Measurements from ENCODE around the gene RAB40C.

Gene RAB40C

DNA sequence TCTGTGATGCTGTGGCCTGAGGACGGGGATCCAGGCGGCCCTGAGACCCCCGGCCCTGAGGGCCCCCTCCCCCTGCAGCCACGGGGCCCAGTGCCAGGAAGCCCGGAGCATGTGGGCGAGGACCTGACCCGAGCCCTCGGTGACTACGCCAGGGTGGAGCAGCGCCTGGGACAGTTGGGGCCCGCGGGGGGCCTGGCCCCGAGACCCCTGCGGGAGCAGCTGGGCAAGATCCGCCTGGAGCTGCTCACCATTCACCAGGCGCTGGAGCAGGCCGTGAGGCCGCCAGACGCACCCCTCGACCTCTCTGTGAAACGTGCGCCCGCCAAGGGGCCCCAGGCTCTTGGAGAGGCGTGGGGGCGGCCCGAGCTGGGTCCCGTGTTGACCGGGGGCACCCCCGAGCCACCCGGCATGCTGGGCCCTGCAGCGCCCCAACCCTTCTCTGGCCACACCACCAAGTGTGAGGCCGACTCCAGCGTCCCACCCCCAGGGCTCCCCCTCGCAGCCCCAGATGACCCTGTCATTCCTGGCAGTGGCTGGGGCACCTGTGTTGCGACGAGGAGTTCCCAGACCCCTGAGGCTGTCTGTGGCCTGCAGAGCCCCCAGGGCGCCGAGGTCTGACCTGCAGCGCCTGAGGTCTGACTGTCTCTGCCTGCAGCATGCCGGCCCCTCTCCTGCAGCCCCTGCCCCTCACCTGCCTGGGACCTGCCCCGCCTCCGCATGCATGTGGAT, 25.0 kb upstream of the RAB40C start:
- H3K27me3 Mint-ChIP-seq: peaks cover 2% of the 10 kb centered on the region
- H3K9me3 Mint-ChIP-seq (ENCODE audit: low read depth): no peaks in the 10 kb centered on the region
- H3K4me3 Mint-ChIP-seq: no peak overlapping the region
- H3K27ac Mint-ChIP-seq: no peak overlapping the region
- peaks cover 17% of the 10 kb centered on the region for H3K4me1 Mint-ChIP-seq (ENCODE audit: low read depth)
- no peaks in the 10 kb centered on the region for H3K36me3 Mint-ChIP-seq

DNA sequence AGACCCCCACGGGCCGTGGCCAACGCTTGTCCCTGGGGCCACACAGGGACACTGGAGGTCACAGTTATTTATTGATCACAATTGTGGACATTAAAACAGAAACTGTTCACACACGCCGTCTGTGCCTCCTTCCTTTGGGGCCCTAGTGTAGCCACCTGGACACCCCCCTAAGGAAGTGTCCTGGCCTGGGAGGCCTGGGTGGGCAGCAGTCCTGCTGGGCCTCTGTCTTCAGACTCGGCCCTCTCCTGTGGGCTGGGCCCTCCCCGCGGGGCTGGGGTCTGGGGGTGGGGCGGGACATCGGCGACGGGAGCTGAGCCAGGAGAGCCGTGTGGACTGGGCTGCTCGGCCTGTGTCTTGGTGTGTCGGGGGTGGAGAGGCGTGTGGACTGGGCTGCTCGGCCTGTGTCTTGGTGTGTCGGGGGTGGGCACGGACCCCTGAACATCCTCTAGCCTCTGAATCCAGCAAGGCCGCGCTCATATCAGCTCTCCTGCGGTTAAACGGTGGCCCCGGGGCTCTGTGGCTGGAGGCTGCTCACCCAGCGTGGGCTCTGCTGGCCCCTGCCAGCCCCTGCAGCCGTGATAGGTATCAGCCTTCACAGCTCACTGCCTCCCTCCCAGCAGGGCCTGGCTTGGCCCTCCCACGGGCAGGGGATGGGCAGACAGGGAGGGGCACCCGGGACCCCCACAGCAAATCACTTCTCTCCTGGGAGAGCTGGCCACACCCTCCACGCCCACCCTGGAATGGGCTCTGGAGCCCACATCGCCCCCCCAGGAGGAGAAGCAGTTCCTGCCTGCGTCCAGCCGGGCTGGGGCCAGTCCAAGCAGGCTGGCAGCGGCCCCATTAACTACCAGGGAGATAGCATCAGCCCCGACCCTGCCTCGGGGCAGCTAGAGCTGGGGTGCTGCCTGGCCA, 24.2 kb upstream of the RAB40C start:
- Mint-ChIP-seq H3K27ac (no peak overlapping the region), H3K4me3 (no peak overlapping the region), H3K4me1 (ENCODE audit: low read depth) (peaks cover 18% of the 10 kb centered on the region), H3K9me3 (ENCODE audit: low read depth) (no peaks in the 10 kb centered on the region), H3K36me3 (no peaks in the 10 kb centered on the region), H3K27me3 (peaks cover 2% of the 10 kb centered on the region)

DNA sequence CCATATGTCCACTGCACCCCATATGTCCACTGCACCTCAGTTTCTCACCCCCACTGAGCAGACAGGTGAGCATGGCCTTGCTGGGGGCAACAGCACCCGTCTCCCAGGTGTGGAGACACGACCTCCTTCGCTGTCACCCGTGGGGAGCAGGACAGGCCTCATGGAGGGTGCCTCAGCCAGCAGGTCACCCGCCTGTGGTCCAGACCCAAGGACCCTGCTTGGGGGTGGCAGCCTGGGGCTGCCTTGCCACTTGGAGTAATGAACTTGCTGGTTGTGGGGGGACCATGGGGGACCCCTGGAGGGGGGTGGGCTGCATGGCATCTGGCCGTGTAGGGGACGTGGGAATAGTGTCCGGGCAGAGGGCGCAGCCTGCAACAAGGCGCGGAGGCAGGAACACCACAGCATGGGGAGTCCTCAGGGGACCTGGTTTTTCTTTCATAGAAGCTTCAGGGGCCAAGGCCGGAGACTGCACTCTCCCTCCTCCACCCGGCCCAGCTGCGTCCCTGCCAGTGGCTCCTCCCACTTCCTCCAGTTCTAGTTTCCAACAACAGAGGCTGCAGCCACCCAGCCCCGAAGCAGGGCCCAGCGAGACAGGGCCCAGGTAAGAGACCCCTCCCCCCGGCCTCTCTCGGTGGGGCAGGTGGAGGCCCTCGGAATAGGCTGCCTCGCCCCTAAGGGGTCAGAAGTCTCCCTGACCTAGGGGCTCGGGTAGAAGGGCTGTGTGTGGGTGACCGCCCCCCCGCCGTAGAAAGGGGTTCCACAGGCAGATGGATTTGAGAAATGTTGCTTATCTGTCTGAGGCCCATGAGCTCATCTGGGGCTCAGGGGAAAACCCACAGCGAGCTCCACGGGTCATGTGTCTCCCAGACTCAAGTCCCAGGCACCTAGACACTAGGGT, 23.1 kb upstream of the RAB40C start, which contains the start of gene NHLRC4:
Gene NHLRC4, plus strand, starts transcription at position 531 of the 898 bp plus-strand sequence. CDS start 1,043 bp downstream, outside the sequence.
- Mint-ChIP-seq H3K9me3 (ENCODE audit: low read depth) (no peaks in the 10 kb centered on the region), H3K27ac (peak within 1 kb of the TSS; percentile 72), H3K27me3 (peaks cover 2% of the 10 kb centered on the region), H3K4me1 (ENCODE audit: low read depth) (peaks cover 28% of the 10 kb centered on the region), H3K36me3 (no peaks in the 10 kb centered on the region), H3K4me3 (peak within 1 kb of the TSS; percentile 77)

DNA sequence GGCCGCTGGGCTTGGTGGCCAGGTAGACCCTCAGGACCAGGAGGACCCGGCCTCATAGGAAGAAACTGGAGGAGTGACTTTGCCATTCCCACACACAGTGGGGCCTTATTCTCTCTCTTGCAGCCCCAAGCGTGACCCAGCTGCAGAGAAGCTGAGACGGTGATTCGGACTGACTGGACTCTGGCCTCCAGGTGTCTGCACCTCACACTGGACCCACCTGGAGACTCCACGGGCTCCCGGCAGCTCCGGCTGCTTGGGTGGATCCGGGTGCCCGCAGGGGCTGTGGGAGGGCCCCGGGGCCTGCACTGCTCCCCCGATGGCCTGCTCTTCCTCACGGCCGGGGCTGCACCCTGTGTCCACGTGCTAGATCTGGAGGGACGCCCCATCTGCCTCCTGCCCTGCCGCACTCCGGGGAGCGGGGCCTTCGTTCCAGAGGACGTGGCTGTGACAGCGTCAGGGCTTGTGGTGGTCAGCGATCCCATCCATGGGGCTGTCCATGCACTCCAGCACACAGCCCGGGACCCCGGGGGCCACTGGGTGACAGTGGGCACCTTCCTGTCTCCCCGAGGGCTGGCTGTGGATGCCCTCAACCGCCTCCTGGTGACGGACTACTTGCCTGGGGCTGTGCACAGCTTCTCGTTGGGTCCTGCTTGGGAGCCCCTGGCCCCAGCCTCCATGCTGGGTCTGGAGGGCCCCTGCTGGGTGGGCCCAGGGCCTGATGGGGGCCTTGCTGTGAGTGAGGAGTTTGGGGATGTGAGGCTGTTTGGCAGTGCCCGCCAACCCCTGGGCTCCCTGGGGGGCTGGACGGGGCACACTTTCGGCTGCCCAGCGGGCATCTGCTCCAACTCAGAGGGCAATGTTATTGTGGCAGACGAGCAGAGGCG, 22.3 kb upstream of the RAB40C start:
- Mint-ChIP-seq H3K4me1 (ENCODE audit: low read depth) (peaks cover 31% of the 10 kb centered on the region), H3K27me3 (no peaks in the 10 kb centered on the region), H3K36me3 (no peaks in the 10 kb centered on the region), H3K9me3 (ENCODE audit: low read depth) (no peaks in the 10 kb centered on the region), H3K27ac (peak overlapping the region; percentile 72), H3K4me3 (peak overlapping the region; percentile 77)

DNA sequence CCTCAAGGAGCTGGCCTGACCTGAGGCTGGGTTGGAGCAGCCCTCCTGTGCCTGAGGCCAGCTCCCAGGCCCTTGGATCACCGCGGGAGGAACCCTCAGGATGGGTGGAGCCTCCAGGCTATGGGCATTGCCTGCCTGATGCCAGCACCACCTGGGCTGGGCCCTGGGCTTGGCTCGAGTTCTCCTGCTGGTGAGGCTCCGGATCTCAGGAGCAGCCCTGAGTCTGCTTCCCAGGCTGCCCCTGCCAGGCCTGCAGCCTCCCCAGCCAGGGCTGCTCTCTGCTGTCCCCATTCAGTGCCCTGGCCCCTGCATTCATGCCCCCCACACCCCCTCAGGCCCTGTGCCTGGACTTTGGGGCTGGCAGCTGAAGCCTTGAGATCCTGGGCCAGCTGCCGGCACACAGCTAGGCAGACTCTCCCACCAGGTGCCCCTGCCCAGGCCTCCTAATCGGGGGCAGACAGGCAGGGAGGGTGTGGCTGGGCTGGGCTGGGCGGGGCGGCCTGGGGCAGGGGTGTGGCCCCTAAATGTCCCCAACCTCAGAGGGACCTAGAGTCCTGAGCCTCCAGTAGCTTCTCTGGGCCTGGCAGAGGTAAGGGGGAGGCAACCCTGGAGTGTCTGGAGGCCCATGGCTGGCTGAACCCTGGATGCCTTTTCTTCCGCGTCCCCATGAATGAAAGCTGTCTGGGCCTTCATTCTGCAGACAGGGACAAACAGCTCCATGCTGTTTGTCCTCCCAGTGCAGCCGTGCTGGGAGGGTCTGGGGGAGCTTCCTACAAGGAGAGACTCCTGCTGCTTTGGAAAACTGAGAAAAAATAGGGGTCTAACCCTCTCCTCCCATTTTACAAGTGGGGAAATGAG, 21.2 kb upstream of the RAB40C start:
- H3K27me3 Mint-ChIP-seq: no peaks in the 10 kb centered on the region
- peak overlapping the region; percentile 88 for H3K4me3 Mint-ChIP-seq
- H3K9me3 Mint-ChIP-seq (ENCODE audit: low read depth): no peaks in the 10 kb centered on the region
- H3K27ac Mint-ChIP-seq: peak overlapping the region; percentile 89
- peaks cover 31% of the 10 kb centered on the region for H3K4me1 Mint-ChIP-seq (ENCODE audit: low read depth)
- H3K36me3 Mint-ChIP-seq: no peaks in the 10 kb centered on the region

DNA sequence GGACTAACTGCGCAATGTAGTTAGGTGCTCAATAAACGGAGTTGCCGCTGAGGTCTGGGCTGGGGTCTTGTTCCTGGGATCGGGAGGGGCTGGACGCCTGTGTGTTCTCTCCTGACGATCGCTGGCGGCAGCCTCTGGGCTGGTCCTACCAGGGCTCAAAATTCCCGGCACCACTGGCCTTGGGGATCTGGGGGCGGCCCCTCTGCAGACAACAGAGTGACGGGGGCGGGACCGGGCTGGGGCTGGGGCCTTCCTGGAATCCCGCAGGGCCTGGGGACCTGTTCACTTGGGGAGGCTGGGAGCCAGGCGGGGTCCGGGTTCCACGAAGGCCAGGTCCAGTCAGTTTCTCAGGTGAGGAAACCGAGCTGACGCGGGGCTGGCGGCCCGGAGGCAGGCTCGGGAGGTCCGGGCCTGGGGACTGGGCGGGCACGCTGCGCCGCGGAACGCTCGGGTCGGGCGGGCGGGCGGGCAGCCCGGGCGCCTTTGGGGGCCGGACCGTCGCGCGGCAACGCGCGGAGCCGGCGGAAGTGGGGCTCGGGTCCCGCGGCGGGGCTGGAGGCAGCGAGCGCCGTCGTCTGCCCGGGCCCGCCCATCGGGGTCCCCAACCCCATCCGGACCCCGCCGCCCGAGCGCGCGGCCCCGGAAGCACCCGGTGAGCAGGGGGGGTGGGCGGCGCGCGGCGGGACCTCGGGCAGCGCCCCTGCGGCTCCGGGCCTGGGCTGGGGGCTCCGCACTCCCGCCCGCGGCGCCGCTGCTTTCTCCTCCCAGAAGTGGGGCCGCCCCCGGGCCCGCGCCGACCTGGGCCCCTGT, 20.2 kb upstream of the RAB40C start, which contains the start of gene PIGQ:
Gene PIGQ, plus strand, starts transcription at position 524 of the 810 bp plus-strand sequence. CDS start 4,107 bp downstream, outside the sequence.
- Mint-ChIP-seq H3K27ac (peak within 1 kb of the TSS; percentile 89), H3K36me3 (no peaks in the 10 kb centered on the region), H3K4me3 (peak within 1 kb of the TSS; percentile 88), H3K27me3 (no peaks in the 10 kb centered on the region), H3K9me3 (ENCODE audit: low read depth) (no peaks in the 10 kb centered on the region), H3K4me1 (ENCODE audit: low read depth) (peaks cover 31% of the 10 kb centered on the region)

DNA sequence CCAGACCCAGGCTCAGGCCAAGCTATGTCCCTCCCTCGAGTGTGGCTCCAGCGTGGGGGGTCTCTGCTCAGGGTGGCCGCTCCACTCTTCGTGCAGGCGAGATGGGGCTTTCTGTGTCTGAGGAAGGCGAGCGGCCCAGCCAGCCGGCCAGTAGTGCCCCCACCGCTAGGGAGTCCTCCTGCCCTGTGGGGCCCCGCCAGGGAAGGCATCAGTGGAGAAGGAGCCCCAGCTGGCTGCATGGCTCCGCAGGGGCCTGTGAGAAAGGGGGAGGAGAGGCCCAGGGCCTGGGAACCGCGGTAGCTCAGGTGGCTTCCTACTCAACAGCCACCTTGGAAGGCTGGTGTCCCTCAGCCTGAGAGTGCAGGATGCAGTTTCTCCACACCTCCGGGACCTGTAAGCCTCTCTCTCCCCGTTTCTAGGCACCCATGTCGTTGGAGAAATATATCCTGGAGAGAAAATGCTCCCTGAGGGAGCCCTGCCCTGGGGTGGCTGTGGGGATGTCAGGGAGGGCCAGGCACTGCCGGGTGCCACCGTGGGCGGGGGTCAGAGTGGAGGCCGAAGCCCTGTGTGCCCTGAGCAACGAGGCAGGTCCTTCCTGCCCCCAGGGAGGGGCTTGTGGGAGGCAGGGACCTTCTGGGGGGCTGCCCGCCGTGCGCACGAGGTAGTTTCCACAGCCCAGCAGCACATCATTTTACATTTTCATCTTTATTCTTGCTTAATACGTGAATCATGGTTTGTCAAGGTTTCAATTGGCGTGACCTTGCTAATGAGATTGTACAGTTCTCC, 16.8 kb upstream of the RAB40C start:
- no peaks in the 10 kb centered on the region for H3K27me3 Mint-ChIP-seq
- no peak overlapping the region for H3K27ac Mint-ChIP-seq
- no peaks in the 10 kb centered on the region for H3K36me3 Mint-ChIP-seq
- H3K9me3 Mint-ChIP-seq (ENCODE audit: low read depth): no peaks in the 10 kb centered on the region
- no peak overlapping the region for H3K4me3 Mint-ChIP-seq
- H3K4me1 Mint-ChIP-seq (ENCODE audit: low read depth): peaks cover 21% of the 10 kb centered on the region

DNA sequence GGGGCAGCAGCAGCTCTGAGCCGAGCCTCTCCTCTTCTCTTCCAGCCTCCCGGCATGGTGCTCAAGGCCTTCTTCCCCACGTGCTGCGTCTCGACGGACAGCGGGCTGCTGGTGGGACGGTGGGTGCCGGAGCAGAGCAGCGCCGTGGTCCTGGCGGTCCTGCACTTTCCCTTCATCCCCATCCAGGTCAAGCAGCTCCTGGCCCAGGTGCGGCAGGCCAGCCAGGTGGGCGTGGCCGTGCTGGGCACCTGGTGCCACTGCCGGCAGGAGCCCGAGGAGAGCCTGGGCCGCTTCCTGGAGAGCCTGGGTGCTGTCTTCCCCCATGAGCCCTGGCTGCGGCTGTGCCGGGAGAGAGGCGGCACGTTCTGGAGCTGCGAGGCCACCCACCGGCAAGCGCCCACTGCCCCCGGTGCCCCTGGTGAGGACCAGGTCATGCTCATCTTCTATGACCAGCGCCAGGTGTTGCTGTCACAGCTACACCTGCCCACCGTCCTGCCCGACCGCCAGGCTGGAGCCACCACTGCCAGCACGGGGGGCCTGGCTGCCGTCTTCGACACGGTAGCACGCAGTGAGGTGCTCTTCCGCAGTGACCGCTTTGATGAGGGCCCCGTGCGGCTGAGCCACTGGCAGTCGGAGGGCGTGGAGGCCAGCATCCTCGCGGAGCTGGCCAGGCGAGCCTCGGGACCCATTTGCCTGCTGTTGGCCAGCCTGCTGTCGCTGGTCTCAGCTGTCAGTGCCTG, 15.7 kb upstream of the RAB40C start:
- no peaks in the 10 kb centered on the region for H3K9me3 Mint-ChIP-seq (ENCODE audit: low read depth)
- no peaks in the 10 kb centered on the region for H3K36me3 Mint-ChIP-seq
- H3K4me3 Mint-ChIP-seq: no peak overlapping the region
- no peak overlapping the region for H3K27ac Mint-ChIP-seq
- peaks cover 17% of the 10 kb centered on the region for H3K4me1 Mint-ChIP-seq (ENCODE audit: low read depth)
- H3K27me3 Mint-ChIP-seq: no peaks in the 10 kb centered on the region

DNA sequence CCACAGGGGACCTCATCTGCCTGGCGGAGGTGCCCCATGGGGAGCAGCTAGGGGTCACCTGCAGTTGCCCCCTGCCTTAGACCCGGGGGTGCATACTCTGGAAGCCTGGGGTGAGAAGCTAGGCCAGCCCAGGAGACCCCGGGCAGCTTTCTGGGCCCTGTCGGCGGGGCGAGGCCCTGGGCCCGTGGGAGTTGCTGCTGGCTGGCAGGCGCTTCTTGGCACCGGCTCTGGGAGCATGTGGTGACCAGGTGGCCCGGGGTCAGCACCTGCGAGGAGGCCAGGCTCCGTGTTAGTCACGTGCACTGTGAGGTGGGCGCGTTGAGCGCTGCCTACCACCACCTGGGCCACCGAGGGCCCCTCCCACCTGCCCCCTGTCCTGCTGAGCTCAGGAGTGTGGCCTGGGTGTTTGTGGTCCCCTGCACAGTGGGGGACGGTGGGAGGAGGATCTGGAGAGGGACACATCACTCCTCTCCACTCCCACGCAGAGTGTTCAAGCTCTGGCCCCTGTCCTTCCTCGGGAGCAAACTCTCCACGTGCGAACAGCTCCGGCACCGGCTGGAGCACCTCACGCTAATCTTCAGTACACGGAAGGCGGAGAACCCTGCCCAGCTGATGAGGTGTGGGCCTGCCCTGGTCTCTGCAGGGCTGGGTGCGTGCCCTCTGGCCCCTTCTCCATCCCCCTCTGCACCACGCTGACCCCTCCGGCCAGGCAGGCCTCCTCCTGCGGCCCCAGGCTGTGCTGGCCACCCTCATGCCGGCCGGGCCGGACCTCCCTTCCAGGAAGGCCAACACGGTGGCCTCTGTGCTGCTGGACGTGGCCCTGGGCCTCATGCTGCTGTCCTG, 14.3 kb upstream of the RAB40C start:
- no peaks in the 10 kb centered on the region for H3K36me3 Mint-ChIP-seq
- peaks cover 14% of the 10 kb centered on the region for H3K4me1 Mint-ChIP-seq (ENCODE audit: low read depth)
- no peak overlapping the region for H3K4me3 Mint-ChIP-seq
- no peak overlapping the region for H3K27ac Mint-ChIP-seq
- H3K9me3 Mint-ChIP-seq (ENCODE audit: low read depth): no peaks in the 10 kb centered on the region
- H3K27me3 Mint-ChIP-seq: no peaks in the 10 kb centered on the region

DNA sequence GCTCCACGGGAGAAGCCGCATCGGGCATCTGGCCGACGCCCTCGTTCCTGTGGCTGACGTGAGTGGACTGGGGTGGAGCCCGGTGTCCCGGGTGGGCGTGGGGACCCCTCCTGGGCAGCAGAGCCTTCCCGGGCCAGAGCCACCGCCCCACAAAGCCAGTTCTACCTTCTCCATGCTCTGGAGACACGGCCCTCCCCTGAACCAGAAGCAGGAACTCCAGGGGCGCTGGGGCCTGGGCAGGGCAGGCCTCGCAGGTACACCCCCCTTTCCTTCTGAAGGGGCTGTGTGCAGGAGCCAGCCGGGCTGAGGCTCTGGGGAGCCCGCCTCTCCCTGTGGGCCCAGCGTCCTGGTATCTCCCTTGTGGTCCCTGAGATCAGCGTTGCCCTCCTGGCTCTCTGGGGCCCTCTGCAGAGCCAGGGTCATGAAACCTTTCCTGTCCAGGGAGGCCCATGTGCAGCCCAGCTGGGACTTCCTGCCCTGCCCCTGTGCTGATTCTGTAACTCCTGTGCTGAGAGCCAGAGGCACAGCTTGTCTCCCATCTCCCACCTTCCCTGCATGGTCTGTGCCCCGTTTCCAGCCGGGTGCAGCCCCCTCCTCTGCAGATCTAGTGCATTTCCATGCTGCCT, 13.6 kb upstream of the RAB40C start:
- Mint-ChIP-seq H3K36me3 (no peaks in the 10 kb centered on the region), H3K4me3 (no peak overlapping the region), H3K27me3 (no peaks in the 10 kb centered on the region), H3K27ac (no peak overlapping the region), H3K9me3 (ENCODE audit: low read depth) (no peaks in the 10 kb centered on the region), H3K4me1 (ENCODE audit: low read depth) (peaks cover 7% of the 10 kb centered on the region)

All from activated naive CD8-positive, alpha-beta T cell (primary cell).